Suprapubic skin (tissue), 3 donors: ENCODE data around the gene GPR82.

Source experiments
- POLR2AphosphoS5 ChIP-seq, 3 donors: sonication (generic); formaldehyde crosslinking; IDR thresholded peaks; one replicate each; pipeline ENCODE4 v1.6.1; 2017; ENCODE audit warnings: antibody characterized with exemption in 3 of 3
- TF ChIP-seq, protein P1 (sequence below), 2 donors: fragments of 200-600 bp in 1 of 2; fragments of 450-650 bp in 1 of 2; sonication (generic) in 1 of 2; IDR thresholded peaks; one replicate each; pipeline ENCODE4 v1.5.1; 2016 to 2019; ENCODE audit warnings: antibody characterized with exemption in 2 of 2, mild to moderate bottlenecking in 1 of 2, moderate library complexity in 1 of 2

DNA sequence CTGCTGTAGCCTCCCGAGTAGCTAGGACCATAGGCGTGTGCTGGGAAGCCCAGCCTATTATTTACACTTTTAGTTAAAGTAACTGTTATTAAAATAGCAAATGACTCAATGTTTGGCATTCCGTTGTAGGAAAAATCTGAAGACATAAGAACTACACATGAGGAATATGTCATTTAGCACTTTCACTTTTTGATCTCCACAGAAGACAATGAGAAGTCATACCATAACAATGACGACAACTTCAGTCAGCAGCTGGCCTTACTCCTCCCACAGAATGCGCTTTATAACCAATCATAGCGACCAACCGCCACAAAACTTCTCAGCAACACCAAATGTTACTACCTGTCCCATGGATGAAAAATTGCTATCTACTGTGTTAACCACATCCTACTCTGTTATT, 28.6 kb upstream of the GPR82 start:
- TF ChIP-seq POLR2AphosphoS5 (IDR thresholded peaks at IDR 0.05) = no peak
- TF ChIP-seq, protein P1, sequence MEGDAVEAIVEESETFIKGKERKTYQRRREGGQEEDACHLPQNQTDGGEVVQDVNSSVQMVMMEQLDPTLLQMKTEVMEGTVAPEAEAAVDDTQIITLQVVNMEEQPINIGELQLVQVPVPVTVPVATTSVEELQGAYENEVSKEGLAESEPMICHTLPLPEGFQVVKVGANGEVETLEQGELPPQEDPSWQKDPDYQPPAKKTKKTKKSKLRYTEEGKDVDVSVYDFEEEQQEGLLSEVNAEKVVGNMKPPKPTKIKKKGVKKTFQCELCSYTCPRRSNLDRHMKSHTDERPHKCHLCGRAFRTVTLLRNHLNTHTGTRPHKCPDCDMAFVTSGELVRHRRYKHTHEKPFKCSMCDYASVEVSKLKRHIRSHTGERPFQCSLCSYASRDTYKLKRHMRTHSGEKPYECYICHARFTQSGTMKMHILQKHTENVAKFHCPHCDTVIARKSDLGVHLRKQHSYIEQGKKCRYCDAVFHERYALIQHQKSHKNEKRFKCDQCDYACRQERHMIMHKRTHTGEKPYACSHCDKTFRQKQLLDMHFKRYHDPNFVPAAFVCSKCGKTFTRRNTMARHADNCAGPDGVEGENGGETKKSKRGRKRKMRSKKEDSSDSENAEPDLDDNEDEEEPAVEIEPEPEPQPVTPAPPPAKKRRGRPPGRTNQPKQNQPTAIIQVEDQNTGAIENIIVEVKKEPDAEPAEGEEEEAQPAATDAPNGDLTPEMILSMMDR (IDR thresholded peaks at IDR 0.05) = no peak
